Stimulated activated CD4-positive, alpha-beta T cell treated with anti-CD3 and anti-CD28 coated beads, TNF-alpha, amount 100 ng/mL, for 1 hour (primary cell): ENCODE measurements around the gene DPP6.

Source experiments
- DNase-seq, 3 donors: peaks; one replicate each; pipeline ENCODE4 v3.0.0-alpha.2; 2020; ENCODE audit warnings: low read depth in 3 of 3, low spot score in 1 of 3

The DPP6 gene

GRCh38 chr7:154853727-154854095 lies 801.5 kb downstream of the DPP6 start:
- DNase-seq: no peak

- no peak for DNase-seq
These were observed 802.6 kb downstream of the DPP6 start for GRCh38 chr7:154854836-154855235.

- DNase-seq: no peak
These were observed 803.2 kb downstream of the DPP6 start for GRCh38 chr7:154855366-154855765.

GRCh38 chr7:154856733-154857132 lies 804.5 kb downstream of the DPP6 start:
- no peak for DNase-seq

- DNase-seq: no peak
These were observed 805.0 kb downstream of the DPP6 start for GRCh38 chr7:154857240-154857639.

- no peak for DNase-seq
These were observed 805.8 kb downstream of the DPP6 start for GRCh38 chr7:154857728-154858681.

- DNase-seq: no peak
These were observed 806.8 kb downstream of the DPP6 start for GRCh38 chr7:154858836-154859537.

- no peak for DNase-seq
These were observed 807.8 kb downstream of the DPP6 start for GRCh38 chr7:154859747-154860620.

GRCh38 chr7:154860621-154861375 lies 808.6 kb downstream of the DPP6 start:
- no peak for DNase-seq

- DNase-seq: no peak
These were observed 809.4 kb downstream of the DPP6 start for GRCh38 chr7:154861589-154861988.

- no peak for DNase-seq
These were observed 810.1 kb downstream of the DPP6 start for GRCh38 chr7:154862153-154862791.

- DNase-seq: no peak
These were observed 811.7 kb downstream of the DPP6 start for GRCh38 chr7:154863766-154864522.

- no peak for DNase-seq
These were observed 812.3 kb downstream of the DPP6 start for GRCh38 chr7:154864523-154864891.

- no peak for DNase-seq
These were observed 813.9 kb downstream of the DPP6 start for GRCh38 chr7:154865984-154866685.

GRCh38 chr7:154867068-154867467 lies 814.9 kb downstream of the DPP6 start:
- no peak for DNase-seq

- no peak for DNase-seq
These were observed 816.7 kb downstream of the DPP6 start for GRCh38 chr7:154868921-154869320.

- DNase-seq: no peak
These were observed 817.2 kb downstream of the DPP6 start for GRCh38 chr7:154869436-154869835.

- no peak for DNase-seq
These were observed 819.3 kb downstream of the DPP6 start for GRCh38 chr7:154871507-154871906.
